Measurements from ENCODE around the gene RALY. TPM values are rescaled to one million over a fixed set of nuclear protein-coding genes. Genes with fewer than 3 reads are reported as not detected.

The RALY gene
- total RNA-seq, 1 donor from 2014 or later = 153 TPM

DNA sequence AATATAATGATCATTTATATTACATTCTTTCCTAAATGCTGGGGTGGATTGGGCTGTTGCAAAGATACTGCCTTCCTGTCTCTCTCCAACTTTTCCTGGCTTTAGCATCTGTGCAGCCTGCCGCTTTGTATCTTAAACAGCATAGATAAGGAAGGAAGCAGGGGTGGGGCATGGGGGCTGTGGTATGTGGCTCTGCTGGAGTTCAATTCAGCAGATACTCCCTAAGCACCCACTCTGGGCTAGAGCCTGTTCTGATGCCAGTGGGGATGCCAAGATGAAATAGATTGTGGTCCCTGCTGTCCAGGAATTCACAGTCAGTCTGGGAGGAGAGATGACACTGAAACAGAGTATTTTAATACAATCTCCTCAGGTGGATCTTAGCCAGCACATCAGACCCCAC lies 61.6 kb downstream of the RALY start:
- DNase-seq = no peak
- Mint-ChIP-seq H3K9me3 (no peaks in the 10 kb centered on the region), H3K36me3 (ENCODE audit: low read depth) (peaks cover 4% of the 10 kb centered on the region), H3K27me3 (no peaks in the 10 kb centered on the region), H3K27ac (no peak overlapping the region), H3K4me1 (peaks cover 31% of the 10 kb centered on the region), H3K4me3 (no peak overlapping the region)
- intact Hi-C loops (cut with micrococcal nuclease) = no loop called here

GRCh38 chr20:34058831-34059230 lies 65.1 kb downstream of the RALY start:
- Mint-ChIP-seq H3K27ac (no peak overlapping the region), H3K27me3 (no peaks in the 10 kb centered on the region), H3K9me3 (no peaks in the 10 kb centered on the region), H3K4me3 (no peak overlapping the region), H3K4me1 (peaks cover 41% of the 10 kb centered on the region), H3K36me3 (ENCODE audit: low read depth) (peaks cover 11% of the 10 kb centered on the region)
- intact Hi-C loops (cut with micrococcal nuclease) = no loop called here
- peak; percentile 61 for DNase-seq

- intact Hi-C loops (cut with micrococcal nuclease) = no loop called here
- H3K4me3 Mint-ChIP-seq = no peak overlapping the region
- H3K27ac Mint-ChIP-seq = peak overlapping the region; percentile 7
- H3K36me3 Mint-ChIP-seq (ENCODE audit: low read depth) = peaks cover 20% of the 10 kb centered on the region
- H3K4me1 Mint-ChIP-seq = peaks cover 34% of the 10 kb centered on the region
- no peaks in the 10 kb centered on the region for H3K27me3 Mint-ChIP-seq
- no peak for DNase-seq
- no peaks in the 10 kb centered on the region for H3K9me3 Mint-ChIP-seq
Measured at GRCh38 chr20:34060970-34061369, 67.3 kb downstream of the RALY start.

DNA sequence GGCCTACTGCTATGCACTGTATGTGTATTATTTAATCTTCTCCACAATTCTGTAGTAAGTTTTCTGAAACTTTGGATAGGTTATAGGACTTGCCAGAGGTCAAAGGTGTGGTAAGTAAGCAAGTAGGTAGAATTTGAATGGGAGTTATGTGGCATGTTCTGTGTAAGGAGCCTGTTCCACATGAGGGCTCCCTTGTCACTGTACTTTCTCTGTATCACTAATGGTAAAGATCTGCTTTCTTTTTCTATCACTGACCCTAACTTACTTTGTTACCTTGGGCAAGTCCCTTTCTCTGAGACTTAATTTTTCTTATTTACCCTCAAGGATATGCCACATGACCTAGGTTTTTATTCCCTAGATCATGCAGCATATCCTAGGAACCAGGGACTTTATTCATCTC lies 68.0 kb downstream of the RALY start:
- no peak for DNase-seq
- H3K27ac Mint-ChIP-seq = no peak overlapping the region
- H3K4me3 Mint-ChIP-seq = no peak overlapping the region
- peaks cover 20% of the 10 kb centered on the region for H3K36me3 Mint-ChIP-seq (ENCODE audit: low read depth)
- intact Hi-C loops (cut with micrococcal nuclease) = no loop called here
- peaks cover 34% of the 10 kb centered on the region for H3K4me1 Mint-ChIP-seq
- no peaks in the 10 kb centered on the region for H3K27me3 Mint-ChIP-seq
- H3K9me3 Mint-ChIP-seq = no peaks in the 10 kb centered on the region

DNA sequence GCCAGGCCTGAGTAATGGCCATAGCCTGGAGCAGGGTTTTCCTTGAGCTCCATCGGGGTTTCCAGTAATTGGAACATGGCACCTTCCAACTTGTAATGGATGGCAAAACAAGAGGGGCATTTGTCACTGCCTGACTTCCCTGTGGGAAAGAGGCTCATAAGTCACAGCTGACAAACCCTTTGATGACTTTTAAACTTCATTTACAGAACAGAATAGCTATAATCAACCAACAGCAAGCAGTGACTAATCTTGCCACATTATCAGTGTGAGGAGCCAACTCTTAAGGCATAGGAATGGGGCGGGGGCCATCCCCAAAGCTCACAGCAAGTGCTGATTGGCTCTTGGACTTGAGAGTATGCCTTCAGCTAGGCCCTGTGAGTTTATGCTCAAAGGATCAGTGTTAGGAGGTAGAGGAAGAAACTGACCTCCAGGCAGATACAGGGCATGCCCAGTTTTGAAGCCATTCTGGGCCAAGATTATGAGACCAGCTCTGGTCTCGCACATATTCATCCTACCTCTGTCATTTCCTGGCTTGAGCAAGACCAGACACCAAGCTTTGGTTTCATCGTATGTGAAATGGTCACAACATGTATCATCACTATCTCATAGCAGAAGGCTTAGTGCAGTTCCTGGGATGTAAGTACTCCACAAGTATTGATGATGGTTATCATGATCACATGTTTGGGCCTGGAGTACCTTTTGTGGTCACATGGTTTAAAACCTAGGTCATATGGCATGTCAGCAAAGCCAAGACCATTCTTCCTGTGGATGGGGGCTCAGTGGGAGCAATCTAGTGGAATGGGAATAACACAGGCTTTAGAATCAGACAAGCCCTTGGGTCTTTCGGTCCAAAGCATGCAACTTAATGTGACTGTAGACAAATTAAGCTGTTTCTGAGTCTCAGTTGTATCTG lies 69.1 kb downstream of the RALY start:
- Mint-ChIP-seq H3K27me3 (no peaks in the 10 kb centered on the region), H3K4me3 (no peak overlapping the region), H3K4me1 (peaks cover 30% of the 10 kb centered on the region), H3K36me3 (ENCODE audit: low read depth) (peaks cover 19% of the 10 kb centered on the region), H3K9me3 (no peaks in the 10 kb centered on the region), H3K27ac (peak overlapping the region; percentile 34)
- intact Hi-C loops (cut with micrococcal nuclease) = no loop called here
- DNase-seq = no peak

DNA sequence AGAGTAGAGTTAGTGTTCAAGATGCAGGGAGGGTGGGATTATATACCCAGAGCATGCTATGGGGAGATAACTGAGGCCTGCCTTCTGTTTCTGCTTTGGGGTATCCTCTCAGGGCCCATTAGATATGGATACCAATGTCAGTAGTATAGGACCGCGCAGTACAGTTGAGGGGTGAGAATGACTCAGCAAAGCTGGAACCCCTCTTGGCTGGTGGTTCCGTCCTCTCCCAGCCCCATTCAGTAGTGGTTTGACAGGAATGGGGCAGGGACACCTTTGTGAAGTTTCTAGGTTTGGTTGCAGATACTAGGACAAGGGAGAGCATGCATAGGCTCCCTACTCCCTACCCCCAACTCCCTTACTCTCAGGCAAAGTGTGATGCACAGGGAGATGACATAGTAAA lies 70.6 kb downstream of the RALY start:
- peaks cover 19% of the 10 kb centered on the region for H3K36me3 Mint-ChIP-seq (ENCODE audit: low read depth)
- no peak overlapping the region for H3K4me3 Mint-ChIP-seq
- H3K27me3 Mint-ChIP-seq = no peaks in the 10 kb centered on the region
- peaks cover 29% of the 10 kb centered on the region for H3K4me1 Mint-ChIP-seq
- no peak overlapping the region for H3K27ac Mint-ChIP-seq
- no peak for DNase-seq
- no peaks in the 10 kb centered on the region for H3K9me3 Mint-ChIP-seq
- intact Hi-C loops (cut with micrococcal nuclease) = no loop called here

DNA sequence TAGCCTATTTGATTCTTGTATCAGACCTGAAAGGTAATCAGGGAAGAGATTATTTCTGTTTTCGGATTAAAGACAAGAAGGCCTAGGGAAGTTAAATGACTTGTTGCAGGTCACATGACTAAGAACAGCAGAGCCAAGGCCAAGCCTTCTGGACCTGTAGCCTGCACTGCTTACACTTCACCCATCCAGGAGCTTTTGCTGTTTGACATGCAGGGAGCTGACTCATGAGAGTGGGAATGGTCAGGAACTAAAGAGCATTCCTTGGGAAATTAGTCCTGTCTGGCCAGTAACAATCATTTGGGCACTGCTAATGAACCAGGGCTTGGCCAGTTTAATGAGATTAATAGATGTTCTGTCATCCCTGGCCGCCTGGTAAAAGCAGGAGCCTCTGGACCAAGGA lies 71.5 kb downstream of the RALY start:
- H3K4me1 Mint-ChIP-seq = peaks cover 34% of the 10 kb centered on the region
- intact Hi-C loops (cut with micrococcal nuclease) = loop anchor here (5.0 kb wide), 1 partner anchor 213 kb away; no protein-coding TSS in a partner anchor
- H3K36me3 Mint-ChIP-seq (ENCODE audit: low read depth) = peaks cover 16% of the 10 kb centered on the region
- H3K9me3 Mint-ChIP-seq = no peaks in the 10 kb centered on the region
- DNase-seq = no peak
- no peak overlapping the region for H3K27ac Mint-ChIP-seq
- no peak overlapping the region for H3K4me3 Mint-ChIP-seq
- H3K27me3 Mint-ChIP-seq = no peaks in the 10 kb centered on the region

GRCh38 chr20:34066476-34067090 lies 72.9 kb downstream of the RALY start:
- intact Hi-C loops (cut with micrococcal nuclease) = loop anchor here (5.0 kb wide), 1 partner anchor 214 kb away; no protein-coding TSS in a partner anchor
- no peaks in the 10 kb centered on the region for H3K27me3 Mint-ChIP-seq
- no peak overlapping the region for H3K4me3 Mint-ChIP-seq
- peaks cover 18% of the 10 kb centered on the region for H3K36me3 Mint-ChIP-seq (ENCODE audit: low read depth)
- peaks cover 33% of the 10 kb centered on the region for H3K4me1 Mint-ChIP-seq
- no peak overlapping the region for H3K27ac Mint-ChIP-seq
- no peaks in the 10 kb centered on the region for H3K9me3 Mint-ChIP-seq
- DNase-seq = no peak

GRCh38 chr20:34068001-34068400 lies 74.3 kb downstream of the RALY start:
- Mint-ChIP-seq H3K36me3 (ENCODE audit: low read depth) (peaks cover 15% of the 10 kb centered on the region), H3K27ac (peak overlapping the region; percentile 66), H3K4me3 (no peak overlapping the region), H3K9me3 (no peaks in the 10 kb centered on the region), H3K27me3 (no peaks in the 10 kb centered on the region), H3K4me1 (peaks cover 22% of the 10 kb centered on the region)
- DNase-seq = no peak
- intact Hi-C loops (cut with micrococcal nuclease) = loop anchor here (2.0 to 5.0 kb wide), 2 partner anchors 133 to 216 kb away; no protein-coding TSS in a partner anchor

DNA sequence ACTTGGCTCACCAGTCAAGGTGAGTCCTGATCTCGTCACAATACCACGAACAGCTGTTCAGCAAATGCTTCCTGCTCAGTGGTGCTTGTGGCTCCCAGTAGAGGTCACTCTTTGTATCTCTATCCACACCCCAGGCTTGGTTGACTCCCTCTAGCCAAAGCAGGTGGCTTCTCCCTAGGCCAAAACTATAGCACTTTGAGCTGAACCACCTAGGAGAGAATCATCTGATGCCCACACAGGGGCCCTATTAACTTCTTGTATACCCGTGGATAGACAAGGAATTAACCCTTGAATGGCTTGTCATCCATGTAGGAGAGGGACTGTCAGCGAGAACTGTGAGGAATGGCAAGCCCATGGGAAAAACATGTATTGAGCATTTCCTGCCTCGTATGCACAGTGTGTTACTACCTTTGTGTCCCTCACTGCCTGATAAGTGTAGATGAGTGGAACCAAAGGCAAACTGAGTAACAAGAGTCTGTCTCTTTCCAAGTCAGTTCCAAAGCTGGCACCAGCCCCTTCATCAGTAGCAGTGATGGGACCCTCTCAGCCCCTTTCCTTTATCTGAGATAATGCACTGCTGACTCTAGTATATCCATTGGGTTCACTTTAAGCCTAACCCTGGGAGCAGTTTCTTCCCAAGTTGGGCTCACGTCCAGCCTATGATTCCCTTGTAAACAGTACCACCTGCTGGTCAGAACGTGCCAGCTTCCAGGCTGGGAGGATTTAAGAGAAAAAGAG lies 75.8 kb downstream of the RALY start:
- H3K4me3 Mint-ChIP-seq = no peak overlapping the region
- peak; percentile 86 for DNase-seq
- H3K4me1 Mint-ChIP-seq = peaks cover 31% of the 10 kb centered on the region
- H3K27me3 Mint-ChIP-seq = no peaks in the 10 kb centered on the region
- H3K9me3 Mint-ChIP-seq = no peaks in the 10 kb centered on the region
- H3K27ac Mint-ChIP-seq = no peak overlapping the region
- intact Hi-C loops (cut with micrococcal nuclease) = loop anchor here (1.0 to 5.0 kb wide), 4 partner anchors 60 to 217 kb away; no protein-coding TSS in a partner anchor
- peaks cover 17% of the 10 kb centered on the region for H3K36me3 Mint-ChIP-seq (ENCODE audit: low read depth)

DNA sequence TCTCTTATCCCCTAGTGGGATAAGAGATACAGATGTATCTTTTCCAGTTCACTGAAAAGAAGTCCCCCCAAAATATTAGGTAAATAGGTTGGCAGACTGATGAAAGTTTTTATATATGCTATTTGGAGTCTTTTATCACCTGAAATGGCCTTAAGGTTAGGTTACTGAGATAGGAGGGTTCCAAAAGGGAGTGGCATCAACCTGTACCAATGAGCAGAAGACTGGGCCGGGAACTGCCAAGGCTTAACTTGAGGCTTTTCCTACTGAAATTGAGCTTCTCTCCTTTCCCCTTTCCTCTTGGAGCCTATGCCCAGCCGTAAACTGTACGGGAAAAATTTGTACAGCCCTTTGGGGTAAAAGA lies 76.3 kb downstream of the RALY start:
- Mint-ChIP-seq H3K9me3 (no peaks in the 10 kb centered on the region), H3K4me1 (peaks cover 29% of the 10 kb centered on the region), H3K36me3 (ENCODE audit: low read depth) (peaks cover 12% of the 10 kb centered on the region), H3K4me3 (no peak overlapping the region), H3K27me3 (no peaks in the 10 kb centered on the region), H3K27ac (no peak overlapping the region)
- no peak for DNase-seq
- intact Hi-C loops (cut with micrococcal nuclease) = loop anchor here (5.0 kb wide), 1 partner anchor 123 kb away; no protein-coding TSS in a partner anchor

- H3K4me3 Mint-ChIP-seq = no peak overlapping the region
- no peak overlapping the region for H3K27ac Mint-ChIP-seq
- H3K4me1 Mint-ChIP-seq = peaks cover 27% of the 10 kb centered on the region
- peaks cover 12% of the 10 kb centered on the region for H3K36me3 Mint-ChIP-seq (ENCODE audit: low read depth)
- no peaks in the 10 kb centered on the region for H3K9me3 Mint-ChIP-seq
- intact Hi-C loops (cut with micrococcal nuclease) = loop anchor here (5.0 kb wide), 1 partner anchor 124 kb away; no protein-coding TSS in a partner anchor
- DNase-seq = no peak
- H3K27me3 Mint-ChIP-seq = no peaks in the 10 kb centered on the region
Measured at GRCh38 chr20:34070859-34071258, 77.1 kb downstream of the RALY start.

DNA sequence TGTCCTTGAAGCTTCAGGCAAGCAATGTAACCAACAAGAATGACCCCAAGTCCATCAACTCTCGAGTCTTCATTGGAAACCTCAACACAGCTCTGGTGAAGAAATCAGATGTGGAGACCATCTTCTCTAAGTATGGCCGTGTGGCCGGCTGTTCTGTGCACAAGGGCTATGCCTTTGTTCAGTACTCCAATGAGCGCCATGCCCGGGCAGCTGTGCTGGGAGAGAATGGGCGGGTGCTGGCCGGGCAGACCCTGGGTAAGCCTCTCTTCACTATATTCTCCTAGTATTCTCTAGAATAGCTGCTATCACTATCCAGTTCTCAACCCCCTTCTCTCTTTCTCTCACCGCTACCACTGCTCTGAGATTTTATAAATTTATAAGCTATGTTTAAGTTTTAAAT lies 78.4 kb downstream of the RALY start:
- Mint-ChIP-seq H3K27ac (no peak overlapping the region), H3K27me3 (no peaks in the 10 kb centered on the region), H3K4me3 (no peak overlapping the region), H3K9me3 (no peaks in the 10 kb centered on the region), H3K4me1 (peaks cover 27% of the 10 kb centered on the region), H3K36me3 (ENCODE audit: low read depth) (peaks cover 19% of the 10 kb centered on the region)
- intact Hi-C loops (cut with micrococcal nuclease) = loop anchor here (5.0 kb wide), 1 partner anchor 125 kb away; no protein-coding TSS in a partner anchor
- DNase-seq = no peak
